GM18873 (cell line): ENCODE results near the gene PGM3.

ENCODE experiments used
- ATAC-seq: cut with Tn5 transposase; IDR thresholded peaks from one replicate; pipeline ENCODE4 v1.9.1; 2021; ENCODE audit warnings: mild to moderate bottlenecking, moderate library complexity, moderate number of reproducible peaks; ENCODE audit not compliant: unreplicated experiment, low FRiP score

The PGM3 gene

DNA sequence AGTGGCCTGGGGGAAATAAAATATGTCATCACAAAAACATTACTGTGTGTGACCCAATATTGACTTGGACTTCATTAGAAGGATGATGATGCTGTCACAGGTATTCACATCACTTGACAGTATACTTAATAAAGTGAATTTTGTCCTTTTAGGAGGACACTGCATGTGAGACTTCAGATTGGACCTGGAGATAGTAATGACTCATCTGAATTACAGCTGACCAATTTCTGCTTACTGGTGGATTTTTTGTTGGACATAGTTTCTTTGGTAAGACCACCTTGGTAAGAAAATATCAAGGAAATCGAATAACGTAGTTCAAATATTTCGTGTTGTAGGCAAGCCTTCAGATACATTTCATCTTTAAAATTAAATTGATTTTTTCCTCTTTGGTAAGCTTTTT lies 68.5 kb downstream of the PGM3 start:
- ATAC-seq: no peak

DNA sequence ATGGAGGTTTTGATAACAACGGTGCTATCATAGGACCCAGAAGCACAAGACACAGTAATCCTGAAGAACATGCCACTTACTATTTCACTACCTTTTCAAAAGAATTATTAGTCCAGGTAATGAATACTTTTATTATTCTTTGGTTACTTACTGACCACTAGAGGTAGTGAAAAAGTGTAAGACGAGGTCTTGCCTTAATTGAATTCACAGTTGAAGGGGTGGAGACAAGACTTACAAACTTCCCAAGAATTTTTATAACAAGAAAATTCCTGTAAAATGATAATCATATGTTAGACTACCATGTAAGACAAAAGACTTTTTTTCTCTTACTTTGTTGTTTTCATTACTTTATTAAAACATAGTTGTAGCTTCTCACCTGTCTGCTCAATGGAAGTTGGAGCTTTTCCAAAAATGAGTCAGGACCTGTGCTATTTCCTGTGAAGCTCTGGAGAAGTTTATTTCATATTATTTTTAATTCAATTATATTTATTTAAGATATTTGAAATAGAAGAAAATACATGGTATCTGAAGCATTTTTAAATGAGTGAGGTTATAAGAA lies 73.2 kb downstream of the PGM3 start:
- ATAC-seq: no peak

DNA sequence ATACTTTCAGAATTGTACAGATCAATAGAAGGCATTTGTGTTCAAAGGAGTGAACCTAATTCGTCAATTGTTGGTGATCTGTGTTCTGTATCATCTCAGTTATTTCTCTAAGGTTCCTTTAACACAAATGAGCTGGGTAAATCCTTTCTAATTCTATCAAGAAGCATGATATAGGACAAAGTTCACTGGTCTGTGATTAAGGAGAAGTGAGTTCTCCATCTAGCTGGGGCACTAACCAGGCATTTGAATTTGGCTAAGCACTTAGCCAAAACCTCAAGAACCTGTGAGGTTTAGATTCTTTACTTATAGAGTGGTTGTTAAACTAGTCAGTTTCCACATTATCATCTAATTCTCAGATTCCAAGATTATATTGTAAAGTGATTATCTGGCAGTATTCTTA lies 75.3 kb downstream of the PGM3 start:
- ATAC-seq: no peak
